GM12878 (cell line): Measurements from ENCODE around the gene ISLR. TPM values are rescaled to one million over a fixed set of nuclear protein-coding genes. Genes with fewer than 3 reads are reported as not detected.

Source experiments
- ATAC-seq: fragments of 200-7000 bp; cut with Tn5 transposase; 3 replicates; pipeline ENCODE4 v1.9.1; 2020; ENCODE audit warnings: mild to moderate bottlenecking, moderate library complexity
- BruUV-seq: library from RNA; stranded (reverse); fragments of 400-500 nt; replicated peaks from 2 replicates; lab custom pipeline; 2021; lab: Mats Ljungman, UMichigan
- CTCF ChIA-PET: fragments of 300-600 bp; sonication (Branson Sonifier 250); formaldehyde crosslinking; extraction: SDS; loops from one replicate; lab custom pipeline; 2021; ENCODE audit warnings: inconsistent platforms; lab: Yijun Ruan, JAX
- POLR2A ChIA-PET: fragments of 350-600 bp; formaldehyde crosslinking; extraction: SDS; loops from one replicate; lab custom pipeline; 2021; ENCODE audit warnings: inconsistent platforms; lab: Charles Lee
- RAD21 ChIA-PET: fragments of 300-600 bp; sonication (Branson Sonifier 250); formaldehyde crosslinking; loops from one replicate; lab custom pipeline; 2023; ENCODE audit warnings: antibody characterized with exemption; ENCODE audit not compliant: unreplicated experiment; lab: Charles Lee
- SMC1A ChIA-PET: fragments of 300-600 bp; sonication (Branson Sonifier 250); formaldehyde crosslinking; loops from one replicate; lab custom pipeline; 2023; ENCODE audit not compliant: unreplicated experiment, uncharacterized antibody; lab: Charles Lee
- DNase-seq: peaks from one replicate; pipeline ENCODE4 v3.0.0-alpha.2; 2011; ENCODE audit warnings: low read depth, low spot score
- FAIRE-seq: peaks from 3 replicates; lab custom pipeline; 2011; peaks lifted over from hg19 to GRCh38; lab: Jason Lieb, UNC
- H2AFZ ChIP-seq: 2 replicates; pipeline ENCODE4 v1.6.0; 2011; ENCODE audit warnings: low read depth, low read length, control low read depth; ENCODE audit not compliant: control insufficient read depth
- H3K27ac ChIP-seq: 2 replicates; pipeline ENCODE4 v1.5.1; 2011; ENCODE audit warnings: control low read depth; ENCODE audit not compliant: control insufficient read depth, insufficient read depth
- H3K27me3 ChIP-seq, 2 experiments: replicated peaks in 1 of 2; 2 replicates each; pipeline versions ENCODE4 v1.6.0 to v1.6.1; 2011; ENCODE audit warnings: low read length in 1 of 2; ENCODE audit not compliant: control insufficient read depth in 2 of 2, insufficient read depth in 2 of 2
- H3K36me3 ChIP-seq, 2 experiments: 2 replicates each; pipeline ENCODE4 v1.5.1; 2011; ENCODE audit warnings: low read length in 1 of 2; ENCODE audit not compliant: control insufficient read depth in 2 of 2, insufficient read depth in 2 of 2
- H3K4me1 ChIP-seq: 2 replicates; pipeline ENCODE4 v1.6.1; 2011; ENCODE audit warnings: mild to moderate bottlenecking, low read length, moderate library complexity, mixed read lengths; ENCODE audit not compliant: control insufficient read depth, insufficient read depth
- H3K4me2 ChIP-seq: 2 replicates; pipeline ENCODE4 v1.6.0; 2011; ENCODE audit warnings: control low read depth; ENCODE audit not compliant: control insufficient read depth, insufficient read depth
- H3K4me3 ChIP-seq: fragments of 200-600 bp; sonication (generic); 2 replicates; pipeline ENCODE4 v1.5.1; 2016
- H3K79me2 ChIP-seq: 2 replicates; pipeline ENCODE4 v1.6.0; 2011; ENCODE audit warnings: low read length; ENCODE audit not compliant: control insufficient read depth, insufficient read depth
- H3K9ac ChIP-seq: 2 replicates; pipeline ENCODE4 v1.8.0; 2011; ENCODE audit warnings: low read length, control low read depth, mixed read lengths; ENCODE audit not compliant: control insufficient read depth, insufficient read depth
- H3K9me3 ChIP-seq: replicated peaks from 3 replicates; pipeline ENCODE4 v1.5.1; 2011; ENCODE audit warnings: mild to moderate bottlenecking, low read length; ENCODE audit not compliant: control insufficient read depth, insufficient read depth
- H4K20me1 ChIP-seq: 2 replicates; pipeline ENCODE4 v1.6.0; 2011; ENCODE audit not compliant: control insufficient read depth, insufficient read depth
- CBFB ChIP-seq: IDR thresholded peaks from 2 replicates; pipeline ENCODE4 v1.6.1; 2016; ENCODE audit warnings: antibody characterized with exemption, low read depth
- IKZF2 ChIP-seq, 2 experiments: fragments of 450-650 bp; IDR thresholded peaks; 2 replicates each; pipeline ENCODE4 v1.6.1; 2017; ENCODE audit warnings: mild to moderate bottlenecking in 2 of 2, moderate library complexity in 2 of 2
- MEF2A ChIP-seq: IDR thresholded peaks from 2 replicates; pipeline ENCODE4 v1.6.1; 2011; ENCODE audit warnings: low read depth, mild to moderate bottlenecking, low read length, moderate library complexity; ENCODE audit not compliant: insufficient read depth
- WGBS: methylation state at CpG from one replicate; pipeline ENCODE4 v1.1.6; 2016; ENCODE audit warnings: low lambda C conversion rate; ENCODE audit not compliant: insufficient replicate concordance, insufficient coverage; ENCODE audit errors: missing lambda C conversion rate; 5-methylcytosine and 5-hydroxymethylcytosine counted together
- in situ Hi-C: fragments of 300-500 bp; cut with MboI; formaldehyde crosslinking; loops from 9 replicates; pipeline ENCODE4 v1.14.3; 2018; ENCODE audit warnings: mixed read lengths
- intact Hi-C: fragments of 100-400 bp; cut with micrococcal nuclease; formaldehyde crosslinking; loops from one replicate; pipeline ENCODE4 v1.14.2; 2022; ENCODE audit not compliant: unreplicated experiment
- polyA plus RNA-seq, 11 experiments: library from polyadenylated mRNA; depleted of rRNA in 4 of 11; unstranded in 6 of 11; stranded (reverse) in 5 of 11; fragments of >200 nt; fragmentation: Nextera tagmentation in 4 of 11; fragmentation: Illumina TruSeq in 1 of 11; extraction: Ambion mirVana in 4 of 11; extraction: Trizol in 1 of 11; gene quantifications; 1 replicate in 1 of 11; 2 replicates in 10 of 11; pipeline versions ENCODE4 v1.2.1 to v1.2.3, GENCODE V29; 2011 to 2016; ENCODE audit warnings: inconsistent platforms in 2 of 11, missing spikeins in 2 of 11, low read depth in 1 of 11
- total RNA-seq, 4 experiments: library from RNA; depleted of rRNA in 3 of 4; stranded (reverse); fragments of >200 nt in 3 of 4; fragmentation: Illumina TruSeq in 1 of 4; extraction: Trizol in 1 of 4; gene quantifications; 2 replicates each; pipeline versions ENCODE4 v1.2.1 to v1.2.3, GENCODE V29; 2013 to 2021
- TF ChIP-seq, protein P1 (sequence below): IDR thresholded peaks from 2 replicates; pipeline ENCODE4 v1.6.1; 2012; ENCODE audit warnings: low read depth, low read length, improper control_type of control experiment
- TF ChIP-seq, protein P2 (sequence below): fragments of 150-350 bp; IDR thresholded peaks from 2 replicates; pipeline ENCODE4 v1.6.1; 2014; ENCODE audit warnings: mild to moderate bottlenecking, low read depth, low read length

Gene ISLR
- total and polyA plus RNA-seq, 10 of the 15 experiments (the other 5 are each of a cell fraction or from before 2014, with no cell fraction given) = 0.03 to 1.8 (median 0.54) TPM

DNA sequence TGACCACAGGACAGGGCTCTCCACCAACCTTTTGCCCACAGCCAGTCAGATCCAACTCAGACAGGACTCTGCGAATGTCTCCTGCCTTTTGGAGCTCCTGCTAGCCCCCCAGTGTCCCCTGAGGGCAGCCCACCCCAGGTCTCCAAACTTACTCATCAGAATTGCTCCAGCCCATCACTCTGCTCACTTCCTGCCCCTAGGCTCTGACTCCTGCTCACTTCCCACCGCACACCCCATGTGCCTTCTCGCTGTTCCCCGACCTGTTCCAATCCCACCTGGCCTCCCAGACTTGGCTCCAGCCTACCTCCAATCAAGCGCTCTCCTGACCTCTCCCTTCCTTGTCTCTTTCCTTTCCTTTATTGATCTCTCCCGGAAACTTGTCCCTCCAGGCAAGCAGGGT is 35.0 kb downstream of the ISLR start:
- Histone ChIP-seq H3K36me3 (no peaks in the 10 kb centered on the region), H2AFZ (no peak overlapping the region)
- SMC1A ChIA-PET = no interaction called here
- DNase-seq = no peak
- TF ChIP-seq IKZF2 (IDR thresholded peaks at IDR 0.05) (no peak), CBFB (no peak), MEF2A (no peak)
- TF ChIP-seq, protein P1, sequence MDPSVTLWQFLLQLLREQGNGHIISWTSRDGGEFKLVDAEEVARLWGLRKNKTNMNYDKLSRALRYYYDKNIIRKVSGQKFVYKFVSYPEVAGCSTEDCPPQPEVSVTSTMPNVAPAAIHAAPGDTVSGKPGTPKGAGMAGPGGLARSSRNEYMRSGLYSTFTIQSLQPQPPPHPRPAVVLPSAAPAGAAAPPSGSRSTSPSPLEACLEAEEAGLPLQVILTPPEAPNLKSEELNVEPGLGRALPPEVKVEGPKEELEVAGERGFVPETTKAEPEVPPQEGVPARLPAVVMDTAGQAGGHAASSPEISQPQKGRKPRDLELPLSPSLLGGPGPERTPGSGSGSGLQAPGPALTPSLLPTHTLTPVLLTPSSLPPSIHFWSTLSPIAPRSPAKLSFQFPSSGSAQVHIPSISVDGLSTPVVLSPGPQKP = no peak
- TF ChIP-seq, protein P2, sequence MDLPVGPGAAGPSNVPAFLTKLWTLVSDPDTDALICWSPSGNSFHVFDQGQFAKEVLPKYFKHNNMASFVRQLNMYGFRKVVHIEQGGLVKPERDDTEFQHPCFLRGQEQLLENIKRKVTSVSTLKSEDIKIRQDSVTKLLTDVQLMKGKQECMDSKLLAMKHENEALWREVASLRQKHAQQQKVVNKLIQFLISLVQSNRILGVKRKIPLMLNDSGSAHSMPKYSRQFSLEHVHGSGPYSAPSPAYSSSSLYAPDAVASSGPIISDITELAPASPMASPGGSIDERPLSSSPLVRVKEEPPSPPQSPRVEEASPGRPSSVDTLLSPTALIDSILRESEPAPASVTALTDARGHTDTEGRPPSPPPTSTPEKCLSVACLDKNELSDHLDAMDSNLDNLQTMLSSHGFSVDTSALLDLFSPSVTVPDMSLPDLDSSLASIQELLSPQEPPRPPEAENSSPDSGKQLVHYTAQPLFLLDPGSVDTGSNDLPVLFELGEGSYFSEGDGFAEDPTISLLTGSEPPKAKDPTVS = no peak
- TF ChIP-seq, all 136 proteins: peak for 0
- no peaks in the 10 kb centered on the region; a peak in 1 of 4 replicates for H3K27me3 ChIP-seq
- H3K9me3 ChIP-seq = no peaks in the 10 kb centered on the region
- in situ Hi-C loops (no loop called here), intact Hi-C loops (no loop called here)
- FAIRE-seq (no peak), ATAC-seq (no peak)
- ChIA-PET POLR2A (no interaction called here), RAD21 (no interaction called here), CTCF (no interaction called here)
- H3K4me1 ChIP-seq = peaks cover 36% of the 10 kb centered on the region
- H3K4me3 ChIP-seq = no peak overlapping the region
- no peaks in the 10 kb centered on the region for H4K20me1 ChIP-seq
- no peak overlapping the region for H3K4me2 ChIP-seq
- no TSS peak for BruUV-seq
- no peak overlapping the region for H3K9ac ChIP-seq
- 84% methylated on average over 5 of the region's 6 CpGs for WGBS
- no peak overlapping the region for H3K27ac ChIP-seq
- H3K79me2 ChIP-seq = no peaks in the 10 kb centered on the region
